Right lobe of liver (tissue), 6 donors: ENCODE results near the gene IFT27. TPM values are rescaled to one million over a fixed set of nuclear protein-coding genes. Genes with fewer than 3 reads are reported as not detected.

Source experiments
- ATAC-seq, 4 donors: fragments of 200-7000 bp; cut with Tn5 transposase; one replicate each; pipeline ENCODE4 v1.9.1; 2020; ENCODE audit warnings: mild to moderate bottlenecking in 4 of 4, moderate library complexity in 4 of 4
- DNase-seq, 3 donors: peaks; one replicate each; pipeline ENCODE4 v3.0.0-alpha.2; 2020
- H3K27ac ChIP-seq, 3 donors: fragments of 200-600 bp; one replicate each; pipeline ENCODE4 v1.8.0; 2022
- H3K27me3 ChIP-seq, 2 donors: fragments of 200-600 bp; one replicate each; pipeline ENCODE4 v1.8.0; 2022
- H3K36me3 ChIP-seq, 4 donors: fragments of 200-600 bp; sonication (generic) in 1 of 4; one replicate each; pipeline versions ENCODE4 v1.5.1 to v1.8.0; 2017 to 2022; ENCODE audit warnings: control low read depth in 1 of 4
- H3K4me1 ChIP-seq, 4 donors: fragments of 200-600 bp; sonication (generic) in 1 of 4; one replicate each; pipeline versions ENCODE4 v1.5.1 to v1.8.0; 2017 to 2022; ENCODE audit warnings: control low read depth in 1 of 4
- H3K4me3 ChIP-seq, 3 donors: fragments of 200-600 bp; one replicate each; pipeline ENCODE4 v1.8.0; 2022
- H3K9me3 ChIP-seq, 4 donors: fragments of 200-600 bp; sonication (generic) in 1 of 4; one replicate each; pipeline versions ENCODE4 v1.5.1 to v1.8.0; 2017 to 2022; ENCODE audit warnings: control low read depth in 1 of 4
- CTCF ChIP-seq, 4 donors: fragments of 200-600 bp in 3 of 4; fragments of 450-650 bp in 1 of 4; IDR thresholded peaks; one replicate each; pipeline versions ENCODE4 v1.5.1 to v1.8.0; 2016 to 2022; ENCODE audit warnings: antibody characterized with exemption in 4 of 4, mild to moderate bottlenecking in 2 of 4
- POLR2A ChIP-seq: fragments of 450-650 bp; IDR thresholded peaks from one replicate; pipeline ENCODE4 v1.6.1; 2017; ENCODE audit warnings: antibody characterized with exemption, mild to moderate bottlenecking
- WGBS: methylation state at CpG from one replicate; pipeline ENCODE4 v1.1.6; 2018; ENCODE audit warnings: low coverage, low lambda C conversion rate; ENCODE audit not compliant: insufficient coverage; ENCODE audit errors: missing lambda C conversion rate; 5-methylcytosine and 5-hydroxymethylcytosine counted together
- intact Hi-C, 2 donors: fragments of 100-400 bp; cut with DNase I; formaldehyde crosslinking; loops; one replicate each; pipeline versions ENCODE4 v1.11.2 to v1.14.1; 2022
- total RNA-seq, 6 experiments: library from RNA; depleted of rRNA in 2 of 6; stranded (reverse); fragments of >200 nt in 2 of 6; fragmentation: NEBNext Ultra II Directional in 3 of 6; extraction: Animal tissue kit (Norgen Biotek cat#: 25700) in 3 of 6; gene quantifications; one replicate each; pipeline versions ENCODE4 v1.1.0 to v1.2.4, GENCODE V29; 2016 to 2023
- donor health status: DM: no; HTN: yes; CAD: no.
- donor health status: DM: no; HTN: no; CAD: no.
- donor health status: DM: no; HTN: no; CAD: no.
- donor health status: DM: no; HTN: yes; CAD: no.
- donor health status: DM: no; HTN: yes; CAD: no.

IFT27 gene
- total RNA-seq, 6 experiments from 2014 or later, result 10.3 to 17.4 (median 14.8) TPM

GRCh38 chr22:36781656-36782627 is 6.0 kb upstream of the IFT27 start:
- 20% methylated on average over 24 of the region's 33 CpGs for WGBS
- DNase-seq (peak; percentile 75 to 79 (median 79)), ATAC-seq (peak; percentile 90 to 98 (median 96))
- no peaks in the 10 kb centered on the region for H3K36me3 ChIP-seq
- H3K4me3 ChIP-seq, result no peak overlapping the region
- no peak overlapping the region for H3K27ac ChIP-seq
- no peaks in the 10 kb centered on the region for H3K27me3 ChIP-seq
- intact Hi-C loops, result loop anchor here in 1 of 2 donors (10.0 kb wide), 1 partner anchor 193 kb away; no protein-coding TSS in a partner anchor
- no peaks in the 10 kb centered on the region for H3K9me3 ChIP-seq
- TF ChIP-seq POLR2A, result no peak
- TF ChIP-seq CTCF (IDR thresholded peaks at IDR 0.05), result peak; percentile 86 to 95 (median 91)
- peaks cover 0 to 1% (median 0%) of the 10 kb centered on the region in 4 donors for H3K4me1 ChIP-seq

GRCh38 chr22:36778020-36778419 is 2.1 kb upstream of the IFT27 start:
- no peak for ATAC-seq
- intact Hi-C loops, result no loop called here
- no peak for DNase-seq
- Histone ChIP-seq H3K4me1 (peaks cover 0 to 12% (median 2%) of the 10 kb centered on the region in 4 donors), H3K27ac (no peak overlapping the region), H3K27me3 (no peaks in the 10 kb centered on the region), H3K9me3 (no peaks in the 10 kb centered on the region), H3K4me3 (no peak overlapping the region), H3K36me3 (no peaks in the 10 kb centered on the region)
- TF ChIP-seq POLR2A, result no peak

- Histone ChIP-seq H3K4me3 (peak overlapping the region in 2 of 3 donors; percentile 26 to 38), H3K27me3 (no peaks in the 10 kb centered on the region), H3K36me3 (no peaks in the 10 kb centered on the region), H3K27ac (no peak overlapping the region), H3K9me3 (no peaks in the 10 kb centered on the region), H3K4me1 (peaks cover 0 to 12% (median 2%) of the 10 kb centered on the region in 4 donors)
- TF ChIP-seq POLR2A, result no peak
- TF ChIP-seq CTCF (IDR thresholded peaks at IDR 0.05), result no peak
- DNase-seq (no peak), ATAC-seq (no peak)
- intact Hi-C loops, result no loop called here
- 42% methylated on average over 11 of the region's 12 CpGs for WGBS
Observed at GRCh38 chr22:36776722-36777121, 803 bp upstream of the IFT27 start.

GRCh38 chr22:36775586-36775963 is 344 bp downstream of the IFT27 start:
- Histone ChIP-seq H3K9me3 (no peaks in the 10 kb centered on the region), H3K4me3 (peak overlapping the region; percentile 76 to 93 (median 89)), H3K4me1 (peaks cover 0 to 12% (median 2%) of the 10 kb centered on the region in 4 donors), H3K36me3 (no peaks in the 10 kb centered on the region), H3K27me3 (no peaks in the 10 kb centered on the region), H3K27ac (peak overlapping the region; percentile 41 to 77 (median 41))
- ATAC-seq, result peak in 3 of 4 donors; percentile 1 to 5 (median 5)
- WGBS, result 0% methylated on average over 6 of the region's 23 CpGs
- TF ChIP-seq CTCF (IDR thresholded peaks at IDR 0.05) (no peak), POLR2A (no peak)
- intact Hi-C loops, result no loop called here
- DNase-seq, result peak in 2 of 3 donors; percentile 48 to 63

GRCh38 chr22:36773935-36774334 is 2.0 kb downstream of the IFT27 start:
- Histone ChIP-seq H3K27ac (no peak overlapping the region), H3K4me1 (peaks cover 0 to 12% (median 2%) of the 10 kb centered on the region in 4 donors), H3K9me3 (no peaks in the 10 kb centered on the region), H3K27me3 (no peaks in the 10 kb centered on the region), H3K4me3 (no peak overlapping the region), H3K36me3 (no peaks in the 10 kb centered on the region)
- ATAC-seq, result no peak
- TF ChIP-seq CTCF (IDR thresholded peaks at IDR 0.05) (peak in 3 of 4 donors; percentile 23 to 29 (median 27)), POLR2A (no peak)
- no peak for DNase-seq
- WGBS, result 88% methylated on average over 3 of the region's 3 CpGs
- intact Hi-C loops, result no loop called here
